GM13977 (cell line): Measurements from ENCODE around the gene DNLZ.

ENCODE experiments used
- DNase-seq: peaks from one replicate; pipeline ENCODE4 v3.0.0; 2012; ENCODE audit warnings: low spot score
- CTCF ChIP-seq: IDR thresholded peaks from 2 replicates; pipeline ENCODE4 v1.5.1; 2012; ENCODE audit warnings: mild to moderate bottlenecking, control low read depth; ENCODE audit not compliant: insufficient read depth; ENCODE audit errors: extremely low read depth, missing control alignments
- in situ Hi-C: fragments of 300-500 bp; cut with MboI; formaldehyde crosslinking; loops from one replicate; pipeline ENCODE4 v1.12.0; 2022; ENCODE audit warnings: low sequenced_read_pairs, low pct_unique_long_range_greater_than_20kb, mixed read lengths, inconsistent platforms; ENCODE audit not compliant: unreplicated experiment

DNLZ gene

GRCh38 chr9:136331030-136331429, 32.5 kb downstream of the DNLZ start:
- in situ Hi-C loops, result no loop called here
- no peak for TF ChIP-seq CTCF
- DNase-seq, result no peak

- in situ Hi-C loops, result no loop called here
- TF ChIP-seq CTCF, result no peak
- DNase-seq, result no peak
Observed at GRCh38 chr9:136330406-136330990, 33.0 kb downstream of the DNLZ start.

GRCh38 chr9:136329636-136330405, 33.7 kb downstream of the DNLZ start:
- in situ Hi-C loops, result no loop called here
- no peak for TF ChIP-seq CTCF
- DNase-seq, result no peak

- TF ChIP-seq CTCF, result no peak
- no peak for DNase-seq
- in situ Hi-C loops, result no loop called here
Observed at GRCh38 chr9:136329211-136329627, 34.3 kb downstream of the DNLZ start.

GRCh38 chr9:136328622-136329041, 34.9 kb downstream of the DNLZ start:
- in situ Hi-C loops, result no loop called here
- no peak for TF ChIP-seq CTCF
- peak; percentile 59 for DNase-seq

GRCh38 chr9:136328011-136328621, 35.4 kb downstream of the DNLZ start:
- DNase-seq, result no peak
- in situ Hi-C loops, result no loop called here
- TF ChIP-seq CTCF, result no peak
